ENCODE results near the gene PLEKHG4B.

- TF ChIP-seq CTCF (conservative IDR thresholded peaks at IDR 0.05) (no peak), ZFX (IDR thresholded peaks at IDR 0.05) (no peak)
These were observed 36.9 kb upstream of the PLEKHG4B start for GRCh38 chr5:54876-55569.
